SK-N-SH treated with all-trans-retinoic acid at 6 μM for 48 hours (cell line): Measurements from ENCODE around the gene HAPLN3.

ENCODE experiments used
- ESRRG ChIP-seq: fragments of 250-450 bp; sonication (Bioruptor Pico); IDR thresholded peaks from 2 replicates; pipeline ENCODE4 v1.6.1; 2021; ENCODE audit warnings: mild to moderate bottlenecking
- OSR1 ChIP-seq: fragments of 250-450 bp; sonication (Bioruptor Pico); IDR thresholded peaks from 2 replicates; pipeline ENCODE4 v1.8.0; 2022; ENCODE audit warnings: moderate library complexity, mild to moderate bottlenecking, inconsistent platforms
- PATZ1 ChIP-seq: fragments of 250-450 bp; sonication (Bioruptor Pico); IDR thresholded peaks from 2 replicates; pipeline ENCODE4 v1.8.0; 2020; ENCODE audit warnings: mild to moderate bottlenecking, moderate library complexity, borderline replicate concordance
- RARB ChIP-seq: fragments of 250-450 bp; sonication (Bioruptor Pico); IDR thresholded peaks from 2 replicates; pipeline ENCODE4 v1.8.0; 2021; ENCODE audit warnings: mild to moderate bottlenecking, moderate library complexity
- TCF4 ChIP-seq: fragments of 250-450 bp; sonication (Bioruptor Pico); IDR thresholded peaks from 2 replicates; pipeline ENCODE4 v1.8.0; 2021; ENCODE audit warnings: mild to moderate bottlenecking, moderate library complexity, borderline replicate concordance
- TSHZ2 ChIP-seq: fragments of 250-450 bp; sonication (Bioruptor Pico); IDR thresholded peaks from 2 replicates; pipeline ENCODE4 v1.5.0; 2020; ENCODE audit warnings: mild to moderate bottlenecking, moderate library complexity
- ZFP30 ChIP-seq: fragments of 450-650 bp; formaldehyde crosslinking; IDR thresholded peaks from 2 replicates; pipeline ENCODE4 v1.5.0; 2022; ENCODE audit warnings: mild to moderate bottlenecking, moderate library complexity

GRCh38 chr15:88839146-88839545, 56.2 kb downstream of the HAPLN3 start:
- TF ChIP-seq TCF4 (CRISPR knock-in tag) (no peak), PATZ1 (CRISPR knock-in tag) (no peak), RARB (no peak), ZFP30 (CRISPR knock-in tag) (no peak), TSHZ2 (CRISPR knock-in tag) (no peak), ESRRG (CRISPR knock-in tag) (no peak), OSR1 (CRISPR knock-in tag) (no peak)
